ENCODE results near the gene PIK3R1.
"Not testable (repeated sequence)": the region's sequence is repeated elsewhere in the genome, so short reads cannot be mapped to it uniquely, and the experiment has no call there.

PIK3R1 gene

DNA sequence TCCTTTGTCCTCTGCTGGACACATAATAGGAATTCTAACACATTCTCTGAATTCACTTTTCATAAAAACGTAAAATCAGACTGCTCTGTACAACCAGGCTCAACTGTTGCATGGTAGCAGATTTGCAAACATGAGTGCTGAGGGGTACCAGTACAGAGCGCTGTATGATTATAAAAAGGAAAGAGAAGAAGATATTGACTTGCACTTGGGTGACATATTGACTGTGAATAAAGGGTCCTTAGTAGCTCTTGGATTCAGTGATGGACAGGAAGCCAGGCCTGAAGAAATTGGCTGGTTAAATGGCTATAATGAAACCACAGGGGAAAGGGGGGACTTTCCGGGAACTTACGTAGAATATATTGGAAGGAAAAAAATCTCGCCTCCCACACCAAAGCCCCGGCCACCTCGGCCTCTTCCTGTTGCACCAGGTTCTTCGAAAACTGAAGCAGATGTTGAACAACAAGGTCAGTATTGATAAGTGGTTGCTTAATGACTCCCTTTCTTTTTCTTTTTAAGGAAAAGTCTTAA, 11.1 kb downstream of the PIK3R1 start:
- no peak for DNase-seq

DNA sequence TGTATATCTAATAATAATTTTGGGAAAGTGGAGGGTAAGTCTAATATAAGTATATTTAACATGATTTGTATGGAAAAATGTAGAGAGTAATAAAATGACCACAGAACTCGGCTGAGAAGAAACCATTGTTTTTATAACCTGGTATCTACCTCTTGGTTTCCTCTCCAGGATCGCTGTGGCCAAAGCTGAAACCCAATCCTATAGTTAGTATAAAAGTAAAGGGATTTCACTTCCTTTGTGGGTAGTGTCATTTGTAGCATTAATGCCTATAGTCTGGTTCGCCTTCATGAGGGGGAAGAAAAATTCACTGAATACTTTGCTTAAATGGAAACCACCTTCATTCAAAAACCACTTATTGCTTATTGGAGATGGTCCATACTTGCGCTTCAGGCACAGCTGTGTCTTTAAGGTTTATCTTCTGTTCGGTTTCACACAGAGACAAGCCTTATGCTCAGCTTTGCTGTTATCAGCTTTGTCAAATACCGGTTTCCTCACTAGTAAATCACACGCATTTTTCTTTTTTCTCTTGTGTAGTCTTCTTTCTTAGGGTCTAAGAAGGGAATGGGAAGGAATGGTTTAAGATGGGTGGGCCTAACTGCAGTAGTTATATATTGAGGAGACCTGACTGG, 12.1 kb downstream of the PIK3R1 start:
- DNase-seq, result no peak

DNA sequence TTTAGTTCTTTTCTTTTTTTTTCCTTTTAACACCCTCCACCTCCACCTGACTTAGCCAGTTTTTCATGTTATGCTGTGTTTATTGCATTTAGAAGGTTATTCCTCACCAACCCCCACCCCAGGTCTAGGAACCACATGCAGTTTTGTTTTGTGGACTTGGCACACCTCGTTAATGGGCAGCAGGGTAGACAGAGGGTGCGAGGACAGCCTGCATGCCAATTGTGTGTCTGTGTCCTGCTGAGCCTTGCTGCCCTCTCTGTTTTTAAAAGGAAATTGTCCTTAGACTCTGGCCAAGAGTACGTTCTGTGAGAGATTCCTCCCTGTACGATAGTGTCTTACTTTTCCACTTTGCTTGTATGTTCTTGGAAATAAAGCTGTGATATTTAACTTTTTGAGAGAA, 13.9 kb downstream of the PIK3R1 start:
- DNase-seq, result no peak

DNA sequence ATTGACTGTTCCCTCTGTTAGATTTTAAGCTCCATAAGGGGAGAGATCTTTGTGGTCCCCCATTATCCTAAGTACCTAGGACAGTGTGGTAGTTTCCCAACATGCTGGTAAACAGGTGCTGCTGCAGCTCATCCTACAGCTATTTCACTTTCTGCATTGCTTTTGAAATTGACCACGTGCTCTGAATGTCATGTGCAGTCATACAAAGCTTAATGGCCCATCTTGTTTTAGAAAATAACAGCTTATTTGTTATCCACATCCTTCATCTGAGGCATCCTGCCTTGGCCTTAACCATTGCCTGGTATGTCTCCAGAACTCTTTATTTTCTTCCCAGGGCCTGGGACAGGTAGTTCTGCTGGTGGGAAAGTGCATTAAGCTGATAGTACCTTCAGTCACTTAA, 14.7 kb downstream of the PIK3R1 start:
- DNase-seq, result no peak

DNA sequence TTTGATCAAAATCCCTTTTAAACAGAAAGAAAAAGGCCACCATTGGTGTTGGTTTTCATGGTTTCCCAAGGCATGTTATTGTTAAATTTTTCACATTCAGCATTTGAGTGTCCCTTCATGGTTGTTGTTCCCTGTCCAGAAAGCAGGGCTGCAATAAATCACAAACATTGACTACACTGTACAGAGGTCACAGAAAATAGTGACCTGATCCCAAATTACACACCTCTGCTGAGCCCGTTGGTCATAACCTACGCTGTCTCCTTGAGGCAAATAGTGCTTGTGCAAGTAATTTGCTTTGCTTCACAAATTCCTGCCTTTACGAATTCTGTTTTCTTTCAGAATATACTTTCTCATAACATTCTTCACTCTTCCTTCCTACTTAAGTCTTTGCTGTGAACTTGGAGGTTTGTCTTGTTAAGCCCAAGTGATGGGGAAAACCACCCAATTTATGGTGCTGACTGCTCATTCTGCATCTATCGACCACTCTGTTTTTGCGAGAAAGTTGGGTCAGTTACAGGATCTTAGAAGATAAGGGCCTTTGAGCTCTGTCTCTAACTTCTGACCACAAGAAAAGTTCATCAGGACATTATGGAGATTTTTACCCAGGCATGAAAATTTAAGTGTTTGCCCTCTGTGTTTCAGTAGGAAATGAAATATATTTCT, 16.0 kb downstream of the PIK3R1 start:
- DNase-seq, result no peak

DNA sequence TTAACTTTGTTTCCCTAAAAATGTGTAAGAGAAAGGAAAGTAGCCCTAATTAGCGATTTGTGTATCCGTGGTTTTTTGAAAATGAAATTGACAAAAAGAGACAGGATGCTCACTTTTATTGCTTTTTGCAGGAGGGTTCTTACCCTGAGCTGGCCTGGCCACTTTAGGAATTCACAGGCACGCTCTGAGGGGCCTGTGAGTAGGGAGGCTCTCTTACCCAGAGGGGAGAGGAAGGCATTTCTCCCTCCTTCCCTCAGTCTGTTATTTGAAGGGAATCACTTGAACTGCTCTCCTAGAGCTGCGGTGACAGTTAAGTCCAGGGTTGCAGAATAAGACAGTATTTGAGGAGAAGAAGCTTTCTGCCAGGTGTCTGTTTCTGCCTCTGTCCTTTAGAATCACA, 16.7 kb downstream of the PIK3R1 start:
- no peak for DNase-seq

DNA sequence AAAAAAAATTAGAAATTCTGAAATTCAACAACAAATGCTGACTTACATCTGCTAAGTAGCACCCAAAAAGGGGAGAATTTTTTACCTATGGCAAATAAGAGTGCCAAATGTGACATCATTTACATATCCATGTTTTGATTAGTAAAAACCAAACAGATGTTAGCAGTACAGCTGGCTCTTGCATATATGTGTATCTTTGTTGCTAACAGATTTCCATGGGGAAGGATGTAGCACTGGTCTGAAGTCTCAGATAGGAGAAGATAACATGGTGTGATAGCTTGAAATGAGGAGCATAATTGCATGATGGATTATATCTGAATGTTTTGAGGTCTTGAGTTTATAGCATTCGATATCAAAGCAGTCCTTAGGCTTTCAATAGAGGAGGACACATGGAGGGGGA, 17.5 kb downstream of the PIK3R1 start:
- DNase-seq, result no peak

DNA sequence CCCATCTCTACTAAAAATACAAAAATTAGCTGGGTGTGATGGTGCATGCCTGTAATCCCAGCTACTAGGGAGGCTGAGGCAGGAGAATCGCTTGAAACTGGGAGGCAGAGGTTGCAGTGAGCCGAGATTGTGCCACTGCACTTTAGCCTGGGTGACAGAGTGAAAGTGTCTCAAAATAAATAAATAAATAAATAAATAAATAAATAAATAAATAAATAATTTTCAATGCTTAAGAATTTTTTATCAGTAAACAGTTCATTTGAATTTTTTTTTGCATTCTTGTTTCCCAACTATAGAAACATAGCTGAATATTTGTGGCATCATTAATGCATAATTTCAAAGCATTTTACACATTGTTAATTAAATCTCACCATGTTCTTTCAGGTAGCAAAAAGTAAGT, 19.7 kb downstream of the PIK3R1 start:
- DNase-seq, result not testable (repeated sequence)

DNA sequence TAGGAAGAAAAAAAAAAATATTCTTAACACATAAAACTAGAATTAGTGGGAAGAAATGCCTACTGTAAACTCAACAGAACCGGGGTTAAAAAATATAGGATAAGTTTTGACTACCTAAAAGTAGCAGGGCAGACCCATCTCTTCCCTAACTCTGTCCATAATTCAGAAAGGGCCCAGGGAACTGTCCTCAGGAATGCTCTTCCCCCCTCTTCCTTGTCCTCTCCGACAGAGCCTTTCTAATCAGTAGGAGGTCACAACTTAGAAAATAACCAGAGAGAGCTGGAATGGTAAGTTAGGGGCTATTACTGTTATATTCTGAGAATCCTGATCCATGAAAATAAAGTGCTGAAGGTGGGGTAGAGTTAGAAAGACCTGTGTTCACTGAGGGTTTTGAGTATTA, 22.2 kb downstream of the PIK3R1 start:
- DNase-seq, result no peak

DNA sequence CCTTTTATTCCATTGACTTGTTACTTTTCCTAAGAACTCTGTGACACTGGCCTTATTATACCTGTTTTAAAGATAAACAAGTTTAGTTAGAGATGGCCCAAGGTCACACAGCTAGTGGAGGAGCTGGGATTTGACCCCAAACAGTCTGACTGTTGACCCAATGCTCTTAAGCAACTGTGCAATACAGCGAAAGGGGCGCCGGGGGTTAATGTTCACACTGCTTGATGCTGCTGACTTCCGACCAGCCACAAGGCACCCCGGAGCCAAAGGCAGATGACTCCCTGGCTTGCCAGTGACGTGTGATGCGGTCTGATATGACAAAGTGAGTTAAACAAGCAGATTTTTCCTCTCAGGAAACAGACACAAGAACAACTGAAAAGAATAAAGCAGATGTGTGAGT, 23.9 kb downstream of the PIK3R1 start:
- DNase-seq, result peak; percentile 86 to 89 (median 86)

DNA sequence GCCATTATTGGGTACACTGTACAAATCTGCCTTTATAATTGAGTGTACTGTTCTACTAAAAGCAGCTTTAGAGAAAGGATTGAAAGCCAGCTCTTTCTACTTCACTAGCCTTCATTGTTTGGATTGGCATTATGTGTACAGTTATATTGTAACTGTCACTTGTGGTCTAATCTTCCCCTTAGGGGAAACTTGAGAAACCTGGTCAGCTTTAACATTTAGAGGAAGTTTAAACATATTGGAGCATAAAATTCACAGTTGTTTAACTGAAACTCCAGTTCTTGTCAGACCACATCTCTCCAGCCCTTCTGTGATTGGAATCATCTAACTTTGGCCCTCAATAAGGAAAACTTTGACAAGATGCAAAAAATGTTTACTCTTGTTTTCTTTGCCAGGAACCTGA, 24.6 kb downstream of the PIK3R1 start:
- DNase-seq, result peak; percentile 44 to 72 (median 68)

DNA sequence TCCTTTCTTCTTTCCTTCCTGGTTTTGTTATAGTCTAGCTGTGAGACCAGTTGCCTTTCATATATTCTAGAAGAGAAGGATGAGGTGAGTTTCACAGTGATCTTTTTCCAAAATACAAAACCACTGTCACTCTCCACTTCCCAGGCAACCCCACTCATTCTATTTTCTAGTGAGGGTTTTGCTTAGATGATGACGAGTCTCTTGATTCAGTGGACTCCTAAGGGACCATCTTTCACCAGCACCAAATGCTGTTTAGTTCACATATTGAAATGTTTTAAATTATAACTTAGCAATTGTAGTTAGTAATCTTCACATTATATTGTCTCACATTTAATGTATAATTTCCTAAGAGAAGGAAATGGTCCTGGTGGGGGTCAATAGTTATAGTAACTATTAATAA, 25.2 kb downstream of the PIK3R1 start:
- no peak for DNase-seq

DNA sequence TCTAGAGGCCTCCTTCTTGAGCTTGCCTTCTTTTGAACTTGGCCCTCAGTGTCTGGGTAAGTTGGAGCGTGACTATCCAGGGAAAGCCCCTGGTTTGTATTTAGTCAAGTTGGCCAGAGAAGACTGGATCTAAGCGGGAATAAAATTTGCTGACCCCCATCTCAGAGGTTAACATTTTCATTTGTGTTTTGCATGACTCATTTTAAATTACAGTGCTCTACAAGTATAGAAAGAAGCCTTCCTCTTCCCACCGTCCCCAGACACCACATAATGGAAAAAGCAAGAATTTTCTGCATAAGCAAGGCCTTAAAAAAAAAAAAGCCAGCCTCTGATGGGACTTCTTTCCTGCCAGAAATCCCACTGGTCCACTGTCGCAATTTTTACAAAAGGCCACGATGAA, 27.2 kb downstream of the PIK3R1 start:
- DNase-seq, result peak; percentile 52 to 78 (median 53)

DNA sequence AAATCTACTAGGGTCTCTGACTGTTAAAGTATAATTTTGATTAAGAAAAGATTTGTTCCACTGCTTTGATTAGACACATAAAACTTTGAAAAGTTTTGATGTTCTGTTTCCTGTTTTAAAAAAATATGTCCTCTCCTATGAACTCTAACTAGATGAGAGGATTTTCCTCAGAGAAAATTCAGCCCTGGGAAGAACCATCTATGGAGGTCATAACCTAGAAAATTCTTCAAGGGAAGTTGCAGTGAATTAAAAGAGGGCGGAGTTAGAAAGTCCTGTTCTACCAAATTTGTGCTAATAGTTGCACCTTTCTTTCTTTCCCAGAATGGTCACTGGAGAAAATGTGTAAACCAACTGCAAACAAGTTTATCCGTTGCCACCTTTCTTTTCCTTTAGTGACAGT, 27.7 kb downstream of the PIK3R1 start:
- no peak for DNase-seq

DNA sequence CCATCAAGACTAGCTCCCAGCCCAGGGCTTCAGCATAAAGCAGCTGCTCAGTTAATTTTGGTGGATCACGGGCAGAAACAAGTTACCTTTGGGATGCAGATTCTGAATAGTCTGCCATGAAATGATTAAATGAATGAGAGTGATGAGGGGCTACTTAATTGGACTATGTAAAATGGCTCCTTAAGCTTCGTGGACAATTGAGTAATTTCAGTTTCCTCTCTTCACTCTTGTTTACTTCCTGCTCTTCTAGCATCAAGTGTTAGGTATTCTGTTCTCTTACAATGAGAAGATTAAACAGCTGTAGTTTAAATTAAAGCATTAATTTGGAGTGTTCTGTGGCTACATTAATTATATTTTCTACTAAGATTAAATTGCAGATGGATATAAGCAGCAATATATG, 28.1 kb downstream of the PIK3R1 start:
- peak in 1 of 3 donors; percentile 40 for DNase-seq

DNA sequence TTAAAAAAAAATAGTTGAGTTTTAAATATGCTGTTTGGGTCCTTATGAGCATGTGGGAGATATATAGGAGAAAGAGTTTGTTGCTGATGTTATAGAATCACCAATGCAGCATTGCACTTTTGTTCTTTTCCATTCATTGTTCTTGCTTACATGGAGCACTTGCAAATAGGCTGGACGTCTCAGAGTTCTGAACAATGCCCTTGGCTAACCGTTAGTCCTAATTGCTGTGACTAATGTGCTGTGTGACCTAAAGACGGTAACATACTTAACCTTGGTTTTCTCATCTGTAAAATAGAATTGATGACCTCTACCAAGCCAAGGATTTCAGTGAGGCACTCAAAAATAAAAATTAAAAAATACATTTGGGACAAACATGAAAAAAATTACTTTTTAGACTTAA, 29.8 kb downstream of the PIK3R1 start:
- DNase-seq, result no peak

DNA sequence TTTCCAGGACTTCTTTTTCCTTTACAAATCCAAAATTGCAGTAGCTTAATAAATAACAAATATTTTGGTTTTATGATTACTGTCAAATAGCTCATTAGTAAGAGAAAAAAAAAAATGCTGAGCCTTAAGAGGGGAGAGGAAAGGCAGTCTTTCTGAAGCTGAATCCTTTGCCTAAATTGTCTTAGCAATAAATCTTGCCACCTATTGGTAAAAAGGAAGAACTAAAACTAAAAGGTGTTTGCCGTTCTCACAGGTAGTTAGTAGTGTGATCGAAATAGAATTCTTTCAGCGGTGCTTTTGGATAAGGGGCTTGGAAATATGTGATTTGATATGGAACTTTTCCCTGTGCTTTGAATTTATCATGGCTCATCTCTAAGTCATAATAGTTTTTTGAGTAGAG, 31.2 kb downstream of the PIK3R1 start:
- no peak for DNase-seq

DNA sequence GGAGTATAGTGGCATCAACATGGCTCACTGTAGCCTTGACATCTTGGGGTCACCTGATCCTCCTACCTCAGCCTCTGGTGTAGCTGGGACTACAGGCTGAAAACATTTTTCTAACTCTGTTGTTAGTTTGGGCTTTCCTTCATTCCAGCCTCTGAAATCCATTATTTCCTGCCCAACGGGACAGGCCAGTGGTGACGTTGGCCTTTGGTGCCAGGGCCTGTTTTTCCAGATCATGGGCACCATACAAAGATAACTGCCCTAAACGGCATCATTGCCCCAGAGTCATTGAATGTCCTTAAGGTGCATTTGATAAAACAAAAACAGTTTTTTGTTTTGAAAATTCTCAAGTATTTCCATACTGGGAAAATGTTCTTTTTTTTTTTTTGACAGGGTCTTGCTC, 32.1 kb downstream of the PIK3R1 start:
- DNase-seq, result no peak

DNA sequence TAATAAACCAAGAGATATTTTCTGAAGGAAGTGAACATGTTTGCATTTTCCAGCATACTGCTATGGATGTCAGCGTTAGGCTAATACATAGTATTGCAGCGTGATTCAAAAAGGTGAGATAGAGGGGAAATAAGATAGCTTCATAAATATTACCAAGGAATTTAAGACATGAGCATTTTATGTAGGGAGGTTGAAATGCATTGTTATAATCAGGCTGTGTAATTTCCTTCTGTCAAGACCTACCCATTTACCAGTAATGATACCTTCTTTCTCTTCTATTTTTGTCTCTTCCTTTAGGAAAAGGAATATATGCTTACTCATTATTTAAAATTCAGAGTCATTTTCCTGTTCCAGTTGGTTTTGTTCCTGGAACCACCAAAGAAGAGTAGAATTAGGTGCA, 33.3 kb downstream of the PIK3R1 start:
- DNase-seq, result no peak

DNA sequence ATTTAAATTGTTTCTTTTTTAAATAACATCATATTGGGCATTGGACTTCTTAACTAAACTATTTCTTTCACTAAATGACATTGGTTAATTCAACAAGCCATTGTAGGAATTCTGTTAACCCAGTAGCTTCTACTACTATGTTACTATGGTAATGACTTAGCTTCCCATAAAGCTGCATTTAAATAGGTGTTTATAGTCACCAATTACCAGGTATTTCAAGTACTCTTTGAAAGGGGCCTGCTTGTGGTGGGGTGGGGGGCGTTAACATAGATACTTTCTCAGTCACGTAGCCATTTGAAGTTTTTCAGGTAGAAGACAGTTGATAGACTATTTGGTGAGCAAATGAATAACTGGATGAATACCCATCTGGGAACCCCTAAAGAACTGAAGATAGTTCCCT, 34.0 kb downstream of the PIK3R1 start:
- DNase-seq, result no peak

DNA sequence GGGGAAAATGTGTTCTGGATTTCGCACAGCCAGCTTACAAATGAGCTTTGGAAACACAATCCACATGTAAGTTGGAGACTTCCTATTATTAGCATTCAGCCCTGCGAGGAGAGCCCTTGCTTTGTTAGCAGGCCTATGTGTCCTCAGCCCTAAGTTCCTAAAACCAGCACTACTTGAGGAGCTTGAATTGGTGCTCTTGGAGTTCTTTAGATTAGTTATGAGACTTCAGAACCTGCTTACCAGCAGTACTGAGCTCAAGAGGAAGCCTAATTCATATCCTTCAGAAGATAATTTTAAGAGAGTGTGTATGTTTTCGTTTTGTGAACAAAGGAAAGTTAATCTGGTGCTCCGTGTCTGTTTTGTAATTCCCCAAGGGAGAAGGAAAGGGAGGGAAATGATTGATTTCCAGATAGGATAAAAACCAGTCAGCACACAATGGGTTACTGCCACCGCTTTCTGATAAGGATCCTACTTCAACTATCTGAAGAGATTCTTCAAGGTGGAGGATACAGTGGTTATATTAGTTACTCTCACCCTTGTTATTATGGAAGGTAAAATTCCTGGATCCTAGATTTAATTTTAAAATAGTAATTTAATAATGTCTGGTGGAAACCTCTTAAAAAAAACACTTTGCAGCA, 35.2 kb downstream of the PIK3R1 start:
- DNase-seq, result peak; percentile 38 to 44 (median 42)

DNA sequence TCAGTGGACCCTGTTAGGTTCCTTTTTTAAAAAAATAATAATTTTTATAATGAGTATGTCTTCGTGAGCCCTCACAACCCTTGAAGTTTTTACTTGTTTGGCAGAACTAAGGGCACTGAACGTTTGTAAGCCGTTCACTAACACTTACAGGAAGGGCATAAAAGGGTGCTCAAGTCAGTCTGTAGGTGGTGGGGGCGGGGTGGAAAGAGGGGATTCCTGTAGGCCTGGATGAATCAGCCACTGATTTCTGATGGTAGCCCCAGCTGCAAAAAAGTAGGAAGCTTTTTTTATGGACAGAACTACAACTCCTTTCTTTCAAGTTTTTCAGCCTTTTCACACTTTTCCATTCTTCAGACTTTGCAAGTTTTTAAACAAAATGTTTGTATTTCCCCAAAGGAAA, 35.8 kb downstream of the PIK3R1 start:
- peak; percentile 84 to 91 (median 89) for DNase-seq

DNA sequence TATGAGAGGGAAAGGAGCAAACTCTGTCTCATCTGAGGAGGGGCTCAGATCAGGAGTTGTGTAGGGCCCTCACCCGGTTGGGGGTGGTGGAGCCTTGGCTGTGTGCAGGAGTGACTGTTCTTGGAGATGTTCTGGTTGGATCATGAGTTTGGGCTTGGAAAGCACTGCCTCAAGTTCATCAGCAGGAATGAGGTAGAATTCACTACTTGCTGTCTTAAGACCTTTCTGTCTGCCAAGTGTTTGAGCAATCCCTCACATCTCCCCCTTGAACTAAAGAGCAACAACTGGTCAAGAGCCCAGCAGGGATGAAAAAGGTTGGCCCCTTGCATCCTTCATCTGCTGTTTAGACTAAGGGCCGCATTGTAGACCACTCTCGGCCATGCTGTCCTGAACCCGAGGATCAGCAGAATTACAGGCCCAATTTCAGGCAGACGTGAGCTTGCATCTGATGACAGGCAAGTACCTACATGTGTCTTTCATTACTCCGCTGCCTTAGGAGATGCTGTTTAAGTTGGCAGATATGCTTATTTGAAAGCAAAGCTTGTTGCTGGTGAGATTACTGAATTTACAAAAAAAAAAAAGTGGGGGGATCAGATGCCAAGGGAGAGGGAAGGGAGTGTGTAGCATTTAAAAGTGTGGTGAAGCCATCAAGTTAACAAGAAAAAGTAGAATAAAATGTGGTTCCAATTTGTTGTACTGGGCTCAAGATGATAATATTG, 36.4 kb downstream of the PIK3R1 start:
- DNase-seq, result no peak

Measured in suppressor macrophage treated with lipopolysaccharide for 1 hour (primary cell).